GM19328 (cell line): Measurements from ENCODE around the gene TOMM22.

Source experiments
- ATAC-seq: cut with Tn5 transposase; IDR thresholded peaks from one replicate; pipeline ENCODE4 v1.9.1; 2021; ENCODE audit warnings: mild to moderate bottlenecking, moderate library complexity; ENCODE audit not compliant: unreplicated experiment

The TOMM22 gene

DNA sequence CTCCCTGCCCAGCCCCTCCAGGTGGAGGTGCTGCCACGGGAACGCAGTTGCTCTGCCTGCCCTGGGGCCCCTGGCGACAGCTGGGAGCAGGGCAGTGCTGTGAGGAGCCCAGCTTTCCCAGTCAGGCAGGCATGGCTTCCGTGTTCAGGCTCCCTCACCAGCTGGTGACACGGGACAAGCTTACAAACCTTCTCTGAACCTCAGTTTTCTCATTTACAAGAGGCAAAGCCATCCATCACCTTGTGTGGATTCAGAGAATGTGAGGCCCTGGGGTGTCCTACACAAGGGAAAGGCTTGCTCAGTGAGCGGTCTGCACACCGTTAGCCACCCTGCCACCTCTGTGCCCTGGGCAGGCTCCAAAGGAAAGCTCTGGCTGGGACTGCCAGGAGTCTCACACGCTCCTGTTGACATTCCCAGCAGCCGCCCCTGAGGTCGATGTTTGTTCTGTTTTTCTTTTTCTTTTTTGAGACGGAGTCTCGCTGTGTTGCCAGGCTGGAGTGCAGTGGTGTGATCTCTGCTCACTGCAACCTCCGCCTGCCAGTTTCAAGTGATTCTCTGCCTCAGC, 50.6 kb downstream of the TOMM22 start:
- no peak for ATAC-seq

DNA sequence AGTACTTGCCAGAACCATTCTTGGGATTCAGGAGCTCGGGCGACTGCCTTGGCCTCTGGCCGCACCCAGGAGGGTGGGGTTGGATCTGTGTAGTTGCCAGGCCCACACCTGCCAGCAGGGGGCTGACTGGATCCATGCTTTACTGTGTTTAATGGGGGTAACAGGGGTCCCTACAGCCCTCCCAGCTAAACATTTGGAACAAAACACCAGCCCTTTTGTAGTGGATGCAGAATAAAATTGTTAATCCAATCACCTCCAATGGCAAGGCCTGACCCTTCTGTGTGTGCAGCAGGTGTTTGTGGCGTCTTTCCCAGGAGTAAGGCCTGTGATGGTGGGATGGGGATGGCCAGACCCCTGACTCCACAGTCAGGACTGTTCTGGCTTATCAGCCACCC, 51.6 kb downstream of the TOMM22 start:
- no peak for ATAC-seq

DNA sequence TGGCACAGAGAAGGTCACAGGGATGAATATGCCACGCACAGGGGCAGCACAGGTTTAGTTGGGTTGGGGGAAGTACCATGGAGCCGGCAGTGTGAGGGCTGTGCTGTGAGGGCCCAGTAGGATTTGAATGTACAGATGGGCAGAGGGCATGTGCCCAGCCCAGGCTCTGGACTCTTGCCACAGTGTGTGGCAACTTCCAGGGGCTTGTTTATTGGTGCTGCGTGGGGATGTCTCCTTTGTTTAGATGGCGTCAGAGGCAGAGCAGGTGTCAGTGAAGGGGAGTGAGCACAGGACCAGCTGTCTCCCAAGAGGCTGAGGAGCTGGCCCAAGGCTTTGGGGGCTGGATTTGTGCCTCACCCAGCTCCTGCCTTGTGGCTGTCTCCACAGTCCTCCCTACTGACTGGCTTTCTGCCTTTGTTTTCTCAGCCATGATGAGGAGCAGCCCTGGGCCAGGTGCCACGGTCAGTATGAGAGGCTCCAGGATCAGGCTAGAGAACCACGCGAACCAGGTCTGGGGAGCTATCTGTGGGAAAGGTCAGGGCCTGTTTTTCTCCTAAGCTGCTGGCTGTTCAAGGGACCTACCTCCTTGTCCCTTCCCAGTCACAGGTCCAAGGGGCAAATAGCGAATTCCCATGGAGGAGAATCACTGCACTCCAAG, 52.1 kb downstream of the TOMM22 start:
- ATAC-seq = no peak

DNA sequence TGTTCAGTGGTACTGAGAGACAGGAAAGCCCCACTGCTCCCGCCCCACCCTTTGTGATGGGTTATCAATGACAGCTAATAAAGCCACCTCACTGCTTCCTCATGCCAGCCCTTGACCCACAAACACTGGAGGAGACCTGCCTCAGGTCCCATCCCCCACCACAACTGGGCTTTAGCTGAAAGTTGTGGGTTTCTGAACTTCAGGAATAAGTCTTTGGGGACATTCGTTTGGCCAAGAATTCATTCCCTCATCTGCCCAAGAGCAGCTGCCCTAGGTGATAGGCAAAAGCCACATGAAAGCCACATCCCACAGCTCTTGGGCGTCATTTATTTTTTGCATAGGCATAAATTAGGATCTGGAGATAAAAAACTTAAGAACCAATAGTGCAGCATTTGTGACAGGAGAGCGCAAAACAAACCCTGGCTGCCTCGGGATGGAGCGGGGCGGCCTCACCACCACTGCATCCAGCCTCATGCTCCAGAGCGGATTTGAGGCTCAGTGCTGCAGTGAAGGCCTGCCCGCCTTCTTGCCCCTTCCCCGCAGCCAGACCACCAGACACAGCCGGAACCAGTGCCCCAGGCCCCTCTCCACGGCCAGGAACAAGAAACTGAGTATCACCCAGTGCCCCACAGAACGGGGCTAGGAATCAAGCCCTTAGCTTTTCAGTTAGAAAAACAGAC, 52.8 kb downstream of the TOMM22 start:
- ATAC-seq = no peak
